Fibroblast of the aortic adventitia (primary cell): ENCODE results near the gene CS. TPM values are rescaled to one million over a fixed set of nuclear protein-coding genes. Genes with fewer than 3 reads are reported as not detected.

ENCODE experiments used
- DNase-seq: peaks from one replicate; pipeline ENCODE4 v3.0.0-alpha.2; 2010; ENCODE audit warnings: low read depth
- H3K4me3 ChIP-seq: 2 replicates; pipeline ENCODE4 v1.5.1; 2011; ENCODE audit warnings: low read depth, mild to moderate bottlenecking, control low read depth, low read length, moderate library complexity
- total RNA-seq: library from RNA; depleted of rRNA; stranded (reverse); fragments of >200 nt; gene quantifications from 2 replicates; pipeline ENCODE4 v1.2.3, GENCODE V29; 2012; ENCODE audit warnings: low replicate concordance
- TF ChIP-seq, protein P1 (sequence below): IDR thresholded peaks from 2 replicates; pipeline ENCODE4 v1.5.1; 2011; ENCODE audit warnings: mild to moderate bottlenecking, low read length, control low read depth, inconsistent platforms; ENCODE audit not compliant: insufficient read depth

Gene CS
- total RNA-seq, 1 donor = 117 TPM

DNA sequence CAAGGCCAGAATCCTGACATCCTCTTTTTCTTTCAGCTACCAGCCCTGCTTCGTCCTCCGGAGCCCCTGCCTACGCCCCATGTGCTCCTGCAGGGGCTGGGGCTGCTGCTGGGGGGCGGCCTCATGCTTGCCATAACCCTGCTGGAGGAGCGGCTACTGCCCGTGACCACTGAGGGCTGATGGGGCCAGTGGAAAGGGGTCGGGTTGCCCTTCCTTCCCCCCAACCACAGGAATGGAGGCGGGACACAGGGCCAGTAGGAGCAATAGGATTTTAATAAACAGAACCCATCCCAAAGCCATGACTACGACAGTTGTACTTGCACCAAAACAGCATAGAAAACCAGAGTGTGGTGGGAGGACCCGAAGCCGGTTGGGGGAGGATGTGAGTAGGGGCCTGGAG, 62.6 kb downstream of the CS start:
- TF ChIP-seq, protein P1, sequence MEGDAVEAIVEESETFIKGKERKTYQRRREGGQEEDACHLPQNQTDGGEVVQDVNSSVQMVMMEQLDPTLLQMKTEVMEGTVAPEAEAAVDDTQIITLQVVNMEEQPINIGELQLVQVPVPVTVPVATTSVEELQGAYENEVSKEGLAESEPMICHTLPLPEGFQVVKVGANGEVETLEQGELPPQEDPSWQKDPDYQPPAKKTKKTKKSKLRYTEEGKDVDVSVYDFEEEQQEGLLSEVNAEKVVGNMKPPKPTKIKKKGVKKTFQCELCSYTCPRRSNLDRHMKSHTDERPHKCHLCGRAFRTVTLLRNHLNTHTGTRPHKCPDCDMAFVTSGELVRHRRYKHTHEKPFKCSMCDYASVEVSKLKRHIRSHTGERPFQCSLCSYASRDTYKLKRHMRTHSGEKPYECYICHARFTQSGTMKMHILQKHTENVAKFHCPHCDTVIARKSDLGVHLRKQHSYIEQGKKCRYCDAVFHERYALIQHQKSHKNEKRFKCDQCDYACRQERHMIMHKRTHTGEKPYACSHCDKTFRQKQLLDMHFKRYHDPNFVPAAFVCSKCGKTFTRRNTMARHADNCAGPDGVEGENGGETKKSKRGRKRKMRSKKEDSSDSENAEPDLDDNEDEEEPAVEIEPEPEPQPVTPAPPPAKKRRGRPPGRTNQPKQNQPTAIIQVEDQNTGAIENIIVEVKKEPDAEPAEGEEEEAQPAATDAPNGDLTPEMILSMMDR = no peak
- DNase-seq = no peak
- H3K4me3 ChIP-seq = no peak overlapping the region

DNA sequence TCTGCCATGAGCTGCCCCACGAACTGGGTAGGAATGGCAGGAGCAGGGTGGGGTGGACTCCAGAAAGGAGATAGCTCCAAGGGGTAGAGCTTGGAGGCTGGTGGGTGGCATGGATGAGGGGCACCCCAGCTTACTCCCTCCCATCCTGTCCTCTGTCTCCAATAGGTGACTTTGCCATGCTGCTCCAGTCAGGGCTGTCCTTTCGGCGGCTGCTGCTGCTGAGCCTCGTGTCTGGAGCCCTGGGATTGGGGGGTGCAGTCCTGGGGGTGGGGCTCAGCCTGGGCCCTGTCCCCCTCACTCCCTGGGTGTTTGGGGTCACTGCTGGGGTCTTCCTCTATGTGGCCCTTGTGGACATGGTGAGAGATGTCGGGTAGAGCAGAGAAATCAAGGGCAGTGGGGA, 63.1 kb downstream of the CS start:
- TF ChIP-seq, protein P1 = no peak
- no peak for DNase-seq
- H3K4me3 ChIP-seq = no peak overlapping the region

- no peak for DNase-seq
- no peak overlapping the region for H3K4me3 ChIP-seq
- TF ChIP-seq, protein P1 = no peak
Observed at GRCh38 chr12:56236091-56236490, 64.0 kb downstream of the CS start.

DNA sequence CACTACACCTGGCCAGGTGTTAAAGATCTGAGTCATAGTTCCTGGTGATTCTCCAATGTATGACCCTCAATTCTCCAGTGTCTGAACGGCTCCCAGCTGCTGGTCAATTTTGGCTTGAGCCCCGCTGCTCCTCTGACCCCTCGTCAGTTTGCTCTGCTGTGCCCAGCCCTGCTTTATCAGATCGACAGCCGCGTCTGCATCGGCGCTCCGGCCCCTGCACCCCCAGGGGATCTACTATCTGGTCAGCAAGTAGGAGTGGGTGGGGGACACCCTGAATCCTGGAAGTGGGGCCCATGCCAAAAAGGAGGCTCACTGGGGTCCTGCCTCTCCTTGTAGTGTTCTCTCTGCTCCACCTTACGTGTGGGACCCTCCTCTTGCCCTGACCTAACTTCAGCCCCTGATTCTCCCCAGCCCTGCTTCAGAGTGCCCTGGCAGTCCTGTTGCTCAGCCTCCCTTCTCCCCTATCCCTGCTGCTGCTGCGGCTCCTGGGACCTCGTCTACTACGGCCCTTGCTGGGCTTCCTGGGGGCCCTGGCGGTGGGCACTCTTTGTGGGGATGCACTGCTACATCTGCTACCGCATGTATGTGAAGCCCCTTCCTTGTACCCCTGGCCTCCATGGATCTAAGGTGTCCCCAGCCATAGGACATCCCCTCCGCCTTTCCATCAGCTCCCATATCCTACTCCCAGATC, 65.2 kb downstream of the CS start:
- no peak for DNase-seq
- TF ChIP-seq, protein P1 = no peak
- H3K4me3 ChIP-seq = no peak overlapping the region

DNA sequence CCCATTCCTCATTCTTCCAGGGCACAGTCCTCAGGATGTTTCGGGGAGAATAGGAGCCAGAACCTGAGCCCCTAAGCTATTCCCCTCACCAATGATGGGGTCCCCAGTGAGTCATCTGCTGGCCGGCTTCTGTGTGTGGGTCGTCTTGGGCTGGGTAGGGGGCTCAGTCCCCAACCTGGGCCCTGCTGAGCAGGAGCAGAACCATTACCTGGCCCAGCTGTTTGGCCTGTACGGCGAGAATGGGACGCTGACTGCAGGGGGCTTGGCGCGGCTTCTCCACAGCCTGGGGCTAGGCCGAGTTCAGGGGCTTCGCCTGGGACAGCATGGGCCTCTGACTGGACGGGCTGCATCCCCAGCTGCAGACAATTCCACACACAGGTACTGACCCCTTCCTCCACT, 68.9 kb downstream of the CS start:
- H3K4me3 ChIP-seq = no peak overlapping the region
- DNase-seq = no peak
- TF ChIP-seq, protein P1 = no peak

- no peak for DNase-seq
- TF ChIP-seq, protein P1 = no peak
- H3K4me3 ChIP-seq = no peak overlapping the region
Observed at GRCh38 chr12:56230432-56231183, 69.5 kb downstream of the CS start.
